Chondrocyte (in vitro differentiated cells): ENCODE data around the gene ZNF732. TPM values are rescaled to one million over a fixed set of nuclear protein-coding genes. Genes with fewer than 3 reads are reported as not detected.
"Not testable (repeated sequence)": the region's sequence is repeated elsewhere in the genome, so short reads cannot be mapped to it uniquely, and the experiment has no call there.

Experiments
- DNase-seq: peaks from one replicate; pipeline ENCODE4 v3.0.0; 2021; ENCODE audit warnings: mixed read lengths, low spot score
- H3K27ac Mint-ChIP-seq: one replicate; pipeline ENCODE4 v1.8.0; 2021; ENCODE audit warnings: mild to moderate bottlenecking, moderate library complexity, mixed read lengths; ENCODE audit not compliant: unreplicated experiment
- H3K27me3 Mint-ChIP-seq: 2 replicates; pipeline ENCODE4 v1.8.0; 2021; ENCODE audit warnings: low read depth, mixed read lengths
- H3K36me3 Mint-ChIP-seq: 2 replicates; pipeline ENCODE4 v1.8.0; 2021; ENCODE audit warnings: low read depth, mixed read lengths
- H3K4me1 Mint-ChIP-seq: 2 replicates; pipeline ENCODE4 v1.8.0; 2021; ENCODE audit warnings: low read depth, mild to moderate bottlenecking, mixed read lengths
- H3K4me3 Mint-ChIP-seq: one replicate; pipeline ENCODE4 v1.8.0; 2021; ENCODE audit warnings: mild to moderate bottlenecking, moderate library complexity, mixed read lengths; ENCODE audit not compliant: unreplicated experiment
- H3K9me3 Mint-ChIP-seq: 2 replicates; pipeline ENCODE4 v1.8.0; 2021; ENCODE audit warnings: low read depth, mixed read lengths
- total RNA-seq: library from RNA; stranded (reverse); gene quantifications from 3 replicates; pipeline ENCODE4 v1.2.1, GENCODE V29; 2021
- TF ChIP-seq, protein P1 (sequence below): fragments of 200-600 bp; sonication (generic); IDR thresholded peaks from 2 replicates; pipeline ENCODE4 v1.5.0; 2021; ENCODE audit warnings: antibody characterized with exemption, mild to moderate bottlenecking, moderate library complexity

The ZNF732 gene
- total RNA-seq, 1 donor from 2014 or later, result 0.37 TPM

DNA sequence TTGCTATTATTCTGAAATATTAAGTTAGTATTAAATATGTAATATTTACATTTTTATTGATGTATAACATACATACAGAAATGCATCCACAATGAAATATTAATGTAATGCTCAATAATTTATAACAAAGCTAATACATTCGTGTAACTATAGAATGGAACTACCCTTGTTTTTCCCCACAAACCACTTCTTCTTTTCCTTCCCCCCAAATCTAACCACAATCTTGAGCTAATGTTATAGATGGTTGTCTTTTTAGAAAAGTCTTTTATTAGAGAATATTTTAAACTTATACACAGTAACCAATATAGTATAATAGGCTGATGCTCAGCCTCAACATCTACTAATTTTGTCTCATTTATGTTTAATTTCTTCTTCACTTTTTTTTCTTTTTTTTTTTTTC, 4.5 kb upstream of the ZNF732 start:
- Mint-ChIP-seq H3K36me3 (no peaks in the 10 kb centered on the region), H3K4me3 (no peak overlapping the region), H3K27ac (no peak overlapping the region), H3K27me3 (no peaks in the 10 kb centered on the region), H3K4me1 (peaks cover under 1% of the 10 kb centered on the region), H3K9me3 (peaks cover 13% of the 10 kb centered on the region)
- DNase-seq, result no peak
- TF ChIP-seq, protein P1, sequence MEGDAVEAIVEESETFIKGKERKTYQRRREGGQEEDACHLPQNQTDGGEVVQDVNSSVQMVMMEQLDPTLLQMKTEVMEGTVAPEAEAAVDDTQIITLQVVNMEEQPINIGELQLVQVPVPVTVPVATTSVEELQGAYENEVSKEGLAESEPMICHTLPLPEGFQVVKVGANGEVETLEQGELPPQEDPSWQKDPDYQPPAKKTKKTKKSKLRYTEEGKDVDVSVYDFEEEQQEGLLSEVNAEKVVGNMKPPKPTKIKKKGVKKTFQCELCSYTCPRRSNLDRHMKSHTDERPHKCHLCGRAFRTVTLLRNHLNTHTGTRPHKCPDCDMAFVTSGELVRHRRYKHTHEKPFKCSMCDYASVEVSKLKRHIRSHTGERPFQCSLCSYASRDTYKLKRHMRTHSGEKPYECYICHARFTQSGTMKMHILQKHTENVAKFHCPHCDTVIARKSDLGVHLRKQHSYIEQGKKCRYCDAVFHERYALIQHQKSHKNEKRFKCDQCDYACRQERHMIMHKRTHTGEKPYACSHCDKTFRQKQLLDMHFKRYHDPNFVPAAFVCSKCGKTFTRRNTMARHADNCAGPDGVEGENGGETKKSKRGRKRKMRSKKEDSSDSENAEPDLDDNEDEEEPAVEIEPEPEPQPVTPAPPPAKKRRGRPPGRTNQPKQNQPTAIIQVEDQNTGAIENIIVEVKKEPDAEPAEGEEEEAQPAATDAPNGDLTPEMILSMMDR, result no peak

DNA sequence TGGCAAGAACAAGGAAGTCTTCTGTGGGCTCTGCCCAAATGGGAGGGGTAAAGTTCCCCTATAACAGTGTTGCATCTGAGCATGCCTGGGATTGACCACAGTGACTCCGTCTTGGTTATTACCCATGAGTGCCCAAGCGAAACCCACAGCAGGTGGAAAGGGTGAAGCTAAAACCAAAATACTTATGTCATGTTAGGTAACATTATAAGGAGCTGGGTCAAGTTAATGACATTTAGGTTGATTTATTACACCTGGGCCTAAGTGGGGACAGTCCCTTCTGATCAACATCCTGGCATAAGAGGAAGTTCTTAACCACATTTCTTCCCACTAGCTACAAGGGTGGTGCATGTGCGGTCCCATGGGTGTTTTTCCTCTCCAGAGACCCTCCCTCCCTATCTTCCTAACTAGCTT, 1.3 kb upstream of the ZNF732 start:
- no peak overlapping the region for H3K4me3 Mint-ChIP-seq

DNA sequence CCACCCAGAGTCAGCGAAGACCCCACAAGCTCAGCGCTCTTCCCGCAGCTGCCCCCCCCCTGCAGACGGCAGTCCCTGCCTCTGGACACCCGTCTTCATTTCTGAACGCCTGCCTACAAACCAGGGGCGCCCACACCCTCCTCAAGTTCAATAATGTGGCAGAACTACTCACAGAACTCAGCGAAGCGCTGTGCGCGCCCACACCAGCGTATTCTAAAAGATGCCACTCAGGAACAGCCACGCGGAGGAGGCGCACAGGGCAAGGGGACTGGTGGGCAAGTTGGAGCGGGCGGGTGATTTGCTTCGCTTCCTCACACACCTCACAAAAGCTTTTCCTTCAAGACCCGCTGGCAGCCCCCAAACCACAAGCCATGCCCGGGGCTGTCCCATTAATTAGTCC, 758 bp downstream of the ZNF732 start:
- Mint-ChIP-seq H3K27ac (peak overlapping the region; percentile 51), H3K4me3 (peak overlapping the region; percentile 81), H3K4me1 (peaks cover 12% of the 10 kb centered on the region), H3K9me3 (peaks cover 11% of the 10 kb centered on the region)
- DNase-seq, H3K27me3 Mint-ChIP-seq, H3K36me3 Mint-ChIP-seq: not testable (repeated sequence)

More for the DNA sequence above, 1.3 kb upstream of the ZNF732 start:
- Mint-ChIP-seq H3K27ac (no peak overlapping the region), H3K9me3 (peaks cover 13% of the 10 kb centered on the region), H3K4me1 (peaks cover 12% of the 10 kb centered on the region), H3K36me3 (no peaks in the 10 kb centered on the region), H3K27me3 (no peaks in the 10 kb centered on the region)
- TF ChIP-seq, protein P1, result no peak
- no peak for DNase-seq

DNA sequence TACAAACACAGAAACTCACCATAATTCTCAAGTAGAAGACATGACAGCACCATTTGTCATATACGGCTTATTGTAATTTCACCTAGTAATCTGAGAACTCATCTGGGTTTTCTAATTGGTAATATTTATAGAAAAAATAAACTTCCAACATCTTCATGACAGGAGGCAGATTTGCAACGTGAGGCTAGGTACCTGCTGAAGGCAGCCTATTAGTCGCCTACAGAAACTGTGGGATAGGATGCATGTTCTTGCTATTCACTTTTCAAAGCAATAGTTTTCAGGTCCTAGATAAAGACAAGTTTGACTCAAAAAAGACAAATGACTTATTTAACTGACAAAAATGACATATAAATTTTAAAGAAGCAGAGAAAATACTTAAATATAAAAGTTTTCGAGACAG, 2.9 kb downstream of the ZNF732 start:
- peaks cover 22% of the 10 kb centered on the region for H3K9me3 Mint-ChIP-seq
- no peak for DNase-seq
- no peak overlapping the region for H3K27ac Mint-ChIP-seq
- TF ChIP-seq, protein P1, result no peak
- H3K4me3 Mint-ChIP-seq, result no peak overlapping the region
- H3K4me1 Mint-ChIP-seq, result peaks cover 12% of the 10 kb centered on the region
- H3K27me3 Mint-ChIP-seq, result no peaks in the 10 kb centered on the region
- no peaks in the 10 kb centered on the region for H3K36me3 Mint-ChIP-seq

DNA sequence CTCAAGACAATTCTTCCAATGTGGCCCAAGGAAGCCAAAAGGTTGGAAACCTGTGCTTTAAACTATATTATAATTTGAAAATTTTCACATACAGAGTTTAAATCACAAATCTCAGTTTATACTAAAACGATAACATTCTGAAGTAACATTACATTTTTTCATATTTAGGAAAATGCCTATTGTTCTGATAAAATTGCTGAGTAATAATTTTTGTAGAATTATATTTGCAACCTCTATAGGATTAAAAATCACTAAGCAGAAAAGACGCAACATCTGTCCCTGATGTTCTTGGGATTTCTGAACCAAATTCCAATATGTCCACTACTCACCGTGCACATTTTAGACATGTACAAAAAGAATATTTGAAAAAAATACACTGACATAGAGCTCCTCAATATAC, 10.5 kb downstream of the ZNF732 start:
- Mint-ChIP-seq H3K4me3 (no peak overlapping the region), H3K36me3 (peaks cover 1% of the 10 kb centered on the region), H3K27me3 (no peaks in the 10 kb centered on the region), H3K27ac (no peak overlapping the region), H3K9me3 (peaks cover 30% of the 10 kb centered on the region), H3K4me1 (no peaks in the 10 kb centered on the region)
- TF ChIP-seq, protein P1, result no peak
- DNase-seq, result no peak

DNA sequence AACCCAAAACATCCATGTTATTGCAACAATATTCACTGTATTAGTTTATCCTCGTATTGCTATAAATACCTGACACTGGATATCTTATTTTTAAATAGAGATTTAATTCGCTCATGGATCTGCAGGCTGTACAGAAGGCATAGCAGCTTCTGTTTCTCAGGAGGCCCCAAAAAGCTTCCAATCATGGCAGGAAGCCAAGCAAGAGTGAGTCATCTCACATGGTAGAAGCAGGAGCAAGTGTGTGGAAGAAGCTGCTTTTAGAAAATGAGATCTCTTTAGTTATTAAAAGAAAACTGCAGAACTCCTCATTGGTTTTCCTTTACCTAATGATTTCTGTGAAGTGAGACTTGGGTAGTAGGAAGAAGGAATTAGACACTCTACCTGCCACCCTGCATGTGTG, 16.4 kb downstream of the ZNF732 start:
- no peaks in the 10 kb centered on the region for H3K4me1 Mint-ChIP-seq
- H3K27ac Mint-ChIP-seq, result no peak overlapping the region
- peaks cover 42% of the 10 kb centered on the region for H3K9me3 Mint-ChIP-seq
- DNase-seq, result no peak
- no peak overlapping the region for H3K4me3 Mint-ChIP-seq
- peaks cover 5% of the 10 kb centered on the region for H3K36me3 Mint-ChIP-seq
- TF ChIP-seq, protein P1, result no peak
- no peaks in the 10 kb centered on the region for H3K27me3 Mint-ChIP-seq
